GM23338 (cell line): ENCODE measurements around the gene TNIP1. TPM values are rescaled to one million over a fixed set of nuclear protein-coding genes. Genes with fewer than 3 reads are reported as not detected.

Experiments
- ATAC-seq: fragments of 200-7000 bp; cut with Tn5 transposase; 3 replicates; pipeline ENCODE4 v1.9.1; 2020
- DNase-seq: peaks from one replicate; pipeline ENCODE4 v3.0.0-alpha.2; 2015; ENCODE audit warnings: low spot score
- H2AFZ ChIP-seq: fragments of 200-600 bp; sonication (generic); 2 replicates; pipeline ENCODE4 v1.8.0; 2016; ENCODE audit warnings: antibody characterized with exemption, mild to moderate bottlenecking, moderate library complexity
- H3F3A ChIP-seq: fragments of 200-600 bp; sonication (generic); replicated peaks from 2 replicates; pipeline ENCODE4 v1.8.0; 2017; ENCODE audit warnings: antibody characterized with exemption, mixed run types, low read depth
- H3K27ac ChIP-seq: fragments of 200-600 bp; sonication (generic); 2 replicates; pipeline ENCODE4 v1.6.1; 2016; ENCODE audit warnings: low read depth
- H3K27me3 ChIP-seq: fragments of 200-600 bp; sonication (generic); 2 replicates; pipeline ENCODE4 v1.8.0; 2016; ENCODE audit warnings: mild to moderate bottlenecking, mixed run types, moderate library complexity; ENCODE audit not compliant: insufficient read depth
- H3K36me3 ChIP-seq: fragments of 200-600 bp; sonication (generic); 2 replicates; pipeline ENCODE4 v1.8.0; 2016; ENCODE audit warnings: mild to moderate bottlenecking; ENCODE audit not compliant: insufficient read depth
- H3K4me1 ChIP-seq: fragments of 200-600 bp; sonication (generic); 2 replicates; pipeline ENCODE4 v1.8.0; 2016; ENCODE audit warnings: mild to moderate bottlenecking, moderate library complexity; ENCODE audit not compliant: insufficient read depth
- H3K4me2 ChIP-seq: fragments of 200-600 bp; sonication (generic); 2 replicates; pipeline ENCODE4 v1.7.1; 2017; ENCODE audit warnings: mixed run types
- H3K4me3 ChIP-seq: fragments of 200-600 bp; sonication (generic); 2 replicates; pipeline ENCODE4 v1.6.1; 2016; ENCODE audit warnings: mixed run types
- H3K79me2 ChIP-seq: fragments of 200-600 bp; sonication (generic); replicated peaks from 2 replicates; pipeline ENCODE4 v1.8.0; 2017; ENCODE audit warnings: mild to moderate bottlenecking; ENCODE audit not compliant: insufficient read depth
- H3K9me2 ChIP-seq: fragments of 200-600 bp; sonication (generic); 2 replicates; pipeline ENCODE4 v1.8.0; 2017; ENCODE audit not compliant: insufficient read depth
- H4K20me1 ChIP-seq: fragments of 200-600 bp; sonication (generic); replicated peaks from 2 replicates; pipeline ENCODE4 v1.8.0; 2017; ENCODE audit warnings: mild to moderate bottlenecking; ENCODE audit not compliant: insufficient read depth
- H3K27ac Mint-ChIP-seq: 2 replicates; pipeline ENCODE4 v1.8.0; 2020; ENCODE audit warnings: inconsistent platforms, mild to moderate bottlenecking, moderate library complexity, mixed read lengths
- H3K27me3 Mint-ChIP-seq: 3 replicates; pipeline ENCODE4 v1.8.0; 2022; ENCODE audit warnings: low read depth, mild to moderate bottlenecking, moderate library complexity, mixed read lengths, inconsistent platforms; ENCODE audit not compliant: insufficient read depth, poor library complexity
- H3K36me3 Mint-ChIP-seq: 3 replicates; pipeline ENCODE4 v1.8.0; 2021; ENCODE audit warnings: low read depth, mild to moderate bottlenecking, inconsistent platforms, moderate library complexity, mixed read lengths
- H3K4me1 Mint-ChIP-seq: 3 replicates; pipeline ENCODE4 v1.8.0; 2020; ENCODE audit warnings: mild to moderate bottlenecking, inconsistent platforms, mixed read lengths
- H3K4me3 Mint-ChIP-seq: 3 replicates; pipeline ENCODE4 v1.8.0; 2021; ENCODE audit warnings: moderate library complexity, mild to moderate bottlenecking, inconsistent platforms, mixed read lengths
- H3K9me3 Mint-ChIP-seq: 3 replicates; pipeline ENCODE4 v1.8.0; 2020; ENCODE audit warnings: moderate library complexity, mild to moderate bottlenecking, inconsistent platforms, mixed read lengths
- CTCF ChIP-seq, 2 experiments: fragments of 200-600 bp in 1 of 2; sonication (generic) in 1 of 2; conservative IDR thresholded peaks; 2 replicates each; pipeline versions ENCODE4 v1.5.1 to v1.6.1; 2016 to 2017; ENCODE audit warnings: antibody characterized with exemption in 2 of 2, low read depth in 2 of 2, mild to moderate bottlenecking in 2 of 2, moderate library complexity in 1 of 2
- EZH2phosphoT487 ChIP-seq: fragments of 200-600 bp; sonication (generic); IDR thresholded peaks from one replicate; pipeline ENCODE4 v1.8.1; 2018; ENCODE audit warnings: antibody characterized with exemption; ENCODE audit not compliant: unreplicated experiment
- JUNB ChIP-seq: IDR thresholded peaks from one replicate; pipeline ENCODE4 v1.6.1; 2016; ENCODE audit warnings: antibody characterized with exemption; ENCODE audit not compliant: unreplicated experiment
- NANOG ChIP-seq: IDR thresholded peaks from 2 replicates; pipeline ENCODE4 v1.6.1; 2016; ENCODE audit warnings: antibody characterized with exemption, borderline replicate concordance
- POLR2AphosphoS5 ChIP-seq: IDR thresholded peaks from 2 replicates; pipeline ENCODE4 v1.6.1; 2016; ENCODE audit warnings: antibody characterized with exemption, low read depth
- REST ChIP-seq: IDR thresholded peaks from one replicate; pipeline ENCODE4 v1.6.1; 2018; ENCODE audit warnings: antibody characterized with exemption; ENCODE audit not compliant: unreplicated experiment
- STAT1 ChIP-seq: IDR thresholded peaks from one replicate; pipeline ENCODE4 v1.6.1; 2016; ENCODE audit warnings: antibody characterized with exemption; ENCODE audit not compliant: unreplicated experiment
- ZNF114 ChIP-seq: fragments of 250-450 bp; sonication (Bioruptor Pico); IDR thresholded peaks from 2 replicates; pipeline ENCODE4 v1.5.0; 2020; ENCODE audit warnings: mild to moderate bottlenecking, moderate library complexity
- ZNF331 ChIP-seq: fragments of 250-450 bp; sonication (Bioruptor Pico); IDR thresholded peaks from 2 replicates; pipeline ENCODE4 v1.5.0; 2020; ENCODE audit warnings: low read depth, mild to moderate bottlenecking, moderate library complexity
- ZNF462 ChIP-seq: fragments of 250-450 bp; sonication (Bioruptor Pico); IDR thresholded peaks from 2 replicates; pipeline ENCODE4 v1.5.0; 2020; ENCODE audit warnings: mild to moderate bottlenecking, moderate library complexity
- polyA plus RNA-seq: library from polyadenylated mRNA; unstranded; fragments of >200 nt; fragmentation: Nextera tagmentation; extraction: Ambion mirVana; gene quantifications from 2 replicates; pipeline ENCODE4 v1.2.1, GENCODE V29; 2016
- total RNA-seq: library from RNA; depleted of rRNA; stranded (reverse); fragments of >200 nt; shearing (Covaris generic); gene quantifications from 2 replicates; pipeline ENCODE4 v1.2.3, GENCODE V29; 2014

The TNIP1 gene
- total and polyA plus RNA-seq, 2 experiments from 2014 or later = 10.3 to 29.6 TPM

- Histone ChIP-seq H3K79me2 (no peaks in the 10 kb centered on the region), H3K27ac (no peak overlapping the region), H3K4me1 (no peaks in the 10 kb centered on the region), H3K36me3 (no peaks in the 10 kb centered on the region), H4K20me1 (no peaks in the 10 kb centered on the region), H3F3A (no peaks in the 10 kb centered on the region), H2AFZ (no peak overlapping the region), H3K4me3 (no peak overlapping the region), H3K4me2 (no peak overlapping the region), H3K27me3 (no peaks in the 10 kb centered on the region), H3K9me2 (no peaks in the 10 kb centered on the region)
- no peak overlapping the region for H3K27ac Mint-ChIP-seq
- H3K36me3 Mint-ChIP-seq = peaks cover 6% of the 10 kb centered on the region; the same call in 2 of the 3 replicates
- H3K9me3 Mint-ChIP-seq = no peaks in the 10 kb centered on the region
- no peak overlapping the region for H3K4me3 Mint-ChIP-seq
- H3K27me3 Mint-ChIP-seq = peaks cover 7% of the 10 kb centered on the region
- ATAC-seq (peak; percentile 83), DNase-seq (peak; percentile 84)
- TF ChIP-seq ZNF331 (CRISPR knock-in tag) (no peak), CTCF (conservative IDR thresholded peaks at IDR 0.05; ENCODE audit: low read depth in 2 of 2) (peak; percentile 96 to 97), STAT1 (no peak)
- peaks cover 3% of the 10 kb centered on the region; the same call in 2 of the 3 replicates for H3K4me1 Mint-ChIP-seq
Measured at GRCh38 chr5:151115272-151115905, 34.6 kb upstream of the TNIP1 start.

GRCh38 chr5:151113651-151114050 is 32.8 kb upstream of the TNIP1 start:
- Histone ChIP-seq H3F3A (no peaks in the 10 kb centered on the region), H3K79me2 (no peaks in the 10 kb centered on the region), H4K20me1 (no peaks in the 10 kb centered on the region), H3K4me1 (no peaks in the 10 kb centered on the region), H3K36me3 (no peaks in the 10 kb centered on the region), H3K4me3 (no peak overlapping the region), H3K27me3 (no peaks in the 10 kb centered on the region), H3K27ac (no peak overlapping the region), H2AFZ (no peak overlapping the region), H3K9me2 (no peaks in the 10 kb centered on the region), H3K4me2 (no peak overlapping the region)
- no peak overlapping the region for H3K4me3 Mint-ChIP-seq
- DNase-seq (no peak), ATAC-seq (no peak)
- no peaks in the 10 kb centered on the region for H3K9me3 Mint-ChIP-seq
- peaks cover 3% of the 10 kb centered on the region; the same call in 2 of the 3 replicates for H3K4me1 Mint-ChIP-seq
- peaks cover 3% of the 10 kb centered on the region for H3K27me3 Mint-ChIP-seq
- H3K27ac Mint-ChIP-seq = no peak overlapping the region
- peaks cover 3% of the 10 kb centered on the region; the same call in 1 of the 3 replicates for H3K36me3 Mint-ChIP-seq
- TF ChIP-seq NANOG (no peak), REST (no peak), ZNF462 (no peak), ZNF114 (no peak), JUNB (no peak), EZH2phosphoT487 (no peak), STAT1 (no peak), ZNF331 (CRISPR knock-in tag) (no peak), POLR2AphosphoS5 (no peak)
